ENCODE results near the gene NOP16. TPM values are rescaled to one million over a fixed set of nuclear protein-coding genes. Genes with fewer than 3 reads are reported as not detected.

Gene NOP16
- total RNA-seq, 1 donor from 2014 or later, result 27.2 TPM

DNA sequence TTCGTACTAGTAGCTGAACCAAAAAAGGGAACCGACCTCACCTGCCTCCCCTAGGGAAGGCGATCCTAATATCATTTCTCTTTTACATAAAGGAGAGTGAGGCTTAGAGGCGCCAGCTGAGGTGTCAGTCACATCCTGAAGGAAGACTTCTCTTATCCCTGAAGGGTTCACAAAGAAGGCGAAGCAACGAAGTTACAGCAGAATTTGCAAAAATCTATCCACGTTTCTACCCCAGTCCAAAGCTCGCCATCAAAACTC is 26.2 kb downstream of the NOP16 start:
- no peak for DNase-seq (ENCODE audit: extremely low read depth, low read depth, low spot score)

GRCh38 chr5:176361437-176362232 is 26.8 kb downstream of the NOP16 start, which contains the start of gene KIAA1191:
TSS of gene KIAA1191 (minus strand) at chr5:176361764. CDS start at chr5:176359508, 2,256 bp downstream.
- peak; percentile 48 for DNase-seq (ENCODE audit: extremely low read depth, low read depth, low spot score)

- DNase-seq (ENCODE audit: extremely low read depth, low read depth, low spot score), result no peak
Measured at GRCh38 chr5:176360894-176361436, 27.4 kb downstream of the NOP16 start.

GRCh38 chr5:176359658-176360057 is 28.7 kb downstream of the NOP16 start:
- DNase-seq (ENCODE audit: extremely low read depth, low read depth, low spot score), result no peak

DNA sequence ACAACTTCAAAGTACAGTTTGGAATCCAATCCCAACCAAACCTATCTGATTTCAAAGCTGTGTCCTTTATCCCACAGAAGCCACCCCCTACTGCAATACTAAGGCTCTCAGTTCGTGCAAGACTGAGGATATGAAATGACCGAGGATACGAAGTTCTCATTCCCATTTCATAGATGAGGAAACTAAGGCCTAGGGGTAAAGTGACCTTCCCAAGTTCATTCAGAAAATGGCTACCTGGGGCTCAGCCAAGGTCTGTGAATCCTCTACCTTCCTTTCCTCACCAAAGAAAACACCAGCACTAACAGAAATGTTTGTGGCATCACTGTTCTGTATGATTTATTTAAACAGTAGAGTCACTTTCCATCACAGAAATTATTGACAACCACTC is 32.2 kb downstream of the NOP16 start:
- DNase-seq (ENCODE audit: extremely low read depth, low read depth, low spot score), result no peak

DNA sequence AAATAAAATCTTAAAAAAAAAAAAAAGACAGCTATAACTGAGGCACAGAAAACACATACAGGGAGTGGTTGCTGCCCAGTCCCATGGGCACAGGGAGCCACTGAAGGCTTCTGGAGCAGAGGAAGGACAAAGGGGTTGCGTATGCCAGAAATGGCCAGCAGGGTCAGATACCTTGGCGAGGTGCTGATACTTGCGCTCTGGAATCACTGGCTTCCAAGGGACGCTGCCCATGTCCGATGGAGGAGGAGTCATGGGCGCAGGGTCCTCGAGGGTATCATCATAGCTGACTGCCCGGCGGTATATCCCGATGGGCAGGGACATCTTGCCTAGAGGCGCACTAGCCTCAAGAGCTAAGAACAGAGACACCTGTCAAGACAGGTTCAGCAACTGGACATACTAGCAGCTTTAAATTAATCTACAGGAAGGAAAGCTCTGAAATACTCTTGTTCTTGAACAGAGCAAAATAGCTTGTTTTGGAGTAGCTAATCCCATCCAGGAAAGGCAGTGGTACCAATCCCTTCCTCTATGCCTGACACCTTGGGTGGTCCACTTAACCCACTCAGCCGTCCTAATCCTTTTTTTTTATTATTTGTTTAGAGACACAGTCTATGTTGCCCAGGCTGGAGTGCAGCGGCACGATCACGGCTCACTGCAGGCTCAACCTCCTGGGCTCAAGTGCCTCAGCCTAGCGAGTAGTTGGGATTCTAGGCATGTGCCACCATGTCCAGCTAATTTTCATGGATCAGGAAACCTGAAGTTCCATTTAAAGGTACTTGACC is 32.8 kb downstream of the NOP16 start:
- no peak for DNase-seq (ENCODE audit: extremely low read depth, low read depth, low spot score)

DNA sequence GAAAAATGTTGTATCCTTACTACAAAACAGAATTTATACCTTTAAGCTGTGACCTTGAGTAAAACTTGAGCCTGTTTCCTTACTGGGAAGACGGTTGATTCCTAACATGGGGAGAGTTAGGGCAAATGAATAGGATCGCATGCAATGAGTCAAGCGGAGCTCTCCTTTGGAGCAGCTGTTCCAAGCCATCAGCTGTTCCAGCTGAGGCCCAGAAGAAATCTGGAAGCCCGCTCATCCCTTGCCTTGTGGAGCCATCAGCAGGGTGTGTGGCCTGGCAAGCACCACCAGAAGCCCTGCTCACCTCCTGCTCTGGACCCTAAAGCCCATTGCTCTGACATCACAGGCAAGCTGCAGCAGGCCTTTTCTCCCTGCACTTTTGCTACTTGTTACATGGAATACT is 34.9 kb downstream of the NOP16 start:
- DNase-seq (ENCODE audit: extremely low read depth, low read depth, low spot score), result no peak

DNA sequence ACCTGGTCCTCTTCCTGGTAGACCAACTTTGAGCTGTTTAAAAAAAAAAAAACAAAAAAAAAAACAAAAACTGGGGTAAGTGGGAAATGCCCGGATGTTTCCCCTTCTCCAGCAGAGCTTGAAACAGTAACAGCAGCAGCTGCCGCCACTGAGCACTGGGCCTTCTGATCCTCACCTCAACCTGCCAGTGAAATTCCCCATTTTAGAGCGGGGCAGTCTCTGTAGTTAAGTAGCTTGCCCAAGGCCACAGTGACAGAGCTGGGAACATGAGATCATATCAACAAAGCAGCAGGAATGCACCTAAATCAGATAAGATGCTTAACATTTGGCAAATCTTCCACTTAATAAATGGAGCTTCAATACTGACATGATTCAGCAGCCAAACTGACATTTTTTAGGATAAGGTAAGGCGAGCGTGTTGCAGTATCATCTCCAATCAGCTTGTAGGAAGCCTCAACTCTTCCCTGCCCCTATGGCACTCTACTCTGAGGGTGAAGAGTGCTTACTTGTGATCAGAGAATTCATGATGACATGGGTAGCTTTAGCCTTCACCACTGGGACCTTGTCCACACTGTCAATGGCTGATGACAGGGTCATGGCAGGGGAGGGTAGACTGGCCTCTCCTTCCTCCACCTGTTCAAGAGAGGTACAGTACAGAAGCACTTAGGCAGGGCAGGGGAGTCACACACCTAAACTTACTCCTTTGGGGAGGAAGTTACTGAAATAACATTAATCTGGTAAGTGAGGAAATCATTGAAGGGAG is 36.1 kb downstream of the NOP16 start:
- DNase-seq (ENCODE audit: extremely low read depth, low read depth, low spot score), result no peak

DNA sequence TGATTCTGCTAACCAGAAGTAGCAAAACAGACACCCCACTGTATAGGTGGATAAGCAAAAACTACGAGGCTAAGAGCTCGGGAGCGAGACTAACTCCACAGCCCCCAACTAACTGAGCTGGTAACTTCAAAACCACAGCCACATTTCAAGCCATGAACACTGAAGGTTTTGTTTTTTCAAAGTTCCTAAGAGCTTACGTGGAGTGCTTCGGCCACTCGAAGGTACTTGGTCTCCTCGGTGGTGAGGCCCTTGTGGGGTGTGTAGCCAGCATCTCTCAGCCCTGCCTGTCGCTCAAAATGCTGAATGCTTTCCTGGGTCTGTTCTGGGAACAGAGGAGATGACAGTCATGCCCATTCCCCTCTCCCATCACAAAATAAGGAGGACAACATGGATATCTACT is 38.0 kb downstream of the NOP16 start:
- no peak for DNase-seq (ENCODE audit: extremely low read depth, low read depth, low spot score)

DNA sequence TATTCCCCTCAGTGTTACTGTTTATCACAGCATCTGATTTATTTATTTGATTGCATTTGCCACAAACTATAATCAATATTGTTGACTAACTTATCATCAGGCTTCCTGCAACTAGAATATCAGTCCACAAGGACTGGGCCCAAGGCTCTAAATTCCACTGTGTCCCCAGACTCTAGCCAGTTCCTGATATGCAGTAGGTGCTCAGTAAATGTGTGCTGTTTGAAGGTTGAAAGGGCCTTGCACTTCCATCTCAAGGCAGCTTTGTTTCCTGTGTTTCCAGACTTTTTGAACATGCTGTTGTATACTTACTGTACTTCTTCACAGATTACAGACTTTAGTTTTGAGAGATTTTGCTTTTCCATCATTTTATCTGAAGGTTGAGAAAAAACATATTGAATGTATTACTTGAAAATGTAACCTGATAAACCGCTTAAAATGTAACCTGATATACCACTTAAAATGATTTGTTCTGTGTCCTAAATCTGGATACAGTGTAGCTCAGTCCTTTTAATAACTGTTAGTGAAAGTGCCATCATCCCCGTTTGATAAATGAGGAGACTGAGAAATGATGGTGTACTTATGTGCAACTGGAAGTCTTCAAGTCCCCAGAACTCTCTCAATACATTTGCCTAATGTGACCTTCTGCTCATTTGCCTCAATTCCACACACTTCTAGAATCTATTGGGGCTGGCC is 45.5 kb downstream of the NOP16 start:
- DNase-seq (ENCODE audit: extremely low read depth, low read depth, low spot score), result no peak

- no peak for DNase-seq (ENCODE audit: extremely low read depth, low read depth, low spot score)
Measured at GRCh38 chr5:176342158-176342483, 46.3 kb downstream of the NOP16 start.

- no peak for DNase-seq (ENCODE audit: extremely low read depth, low read depth, low spot score)
Measured at GRCh38 chr5:176341325-176342157, 46.9 kb downstream of the NOP16 start.

- no peak for DNase-seq (ENCODE audit: extremely low read depth, low read depth, low spot score)
Measured at GRCh38 chr5:176339304-176339703, 49.1 kb downstream of the NOP16 start.

DNA sequence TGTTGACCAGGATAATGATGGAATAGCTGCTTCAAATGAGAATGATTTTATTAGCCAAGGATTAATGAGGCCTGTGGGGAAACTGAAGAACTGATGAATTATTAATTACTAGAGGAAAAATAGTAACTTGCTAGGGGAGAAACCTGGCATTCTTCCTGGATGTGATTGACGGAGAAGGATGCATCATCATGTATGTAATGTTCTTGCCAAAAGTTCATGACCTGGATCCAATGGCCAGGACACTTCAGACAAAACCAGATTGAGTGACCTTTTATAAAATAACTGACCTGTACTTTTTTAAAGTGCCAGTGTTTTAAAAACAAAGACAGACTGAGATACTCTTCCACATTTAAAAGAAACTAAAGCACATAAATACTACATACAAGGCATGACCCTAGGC is 50.5 kb downstream of the NOP16 start:
- no peak for DNase-seq (ENCODE audit: extremely low read depth, low read depth, low spot score)

- no peak for DNase-seq (ENCODE audit: extremely low read depth, low read depth, low spot score)
Measured at GRCh38 chr5:176334031-176334770, 54.2 kb downstream of the NOP16 start.

Data from glomerular endothelial cell (primary cell).